Spleen (tissue), 7 donors: ENCODE data around the gene LIN37.

Experiments
- POLR2A ChIP-seq, 3 donors: fragments of 450-650 bp; IDR thresholded peaks; one replicate each; pipeline ENCODE4 v1.5.1; 2017; ENCODE audit warnings: antibody characterized with exemption in 3 of 3, mild to moderate bottlenecking in 1 of 3
- POLR2AphosphoS5 ChIP-seq, 3 donors: sonication (generic); formaldehyde crosslinking; IDR thresholded peaks; one replicate each; pipeline ENCODE4 v1.5.1; 2017; ENCODE audit warnings: antibody characterized with exemption in 3 of 3
- TF ChIP-seq, protein P1 (sequence below), 11 experiments: fragments of 200-600 bp in 7 of 11; fragments of 450-650 bp in 4 of 11; sonication (generic) in 4 of 11; IDR thresholded peaks in 8 of 11; conservative IDR thresholded peaks in 3 of 11; 1 replicate in 7 of 11; 2 replicates in 4 of 11; pipeline versions ENCODE4 v1.4.0 to v1.8.0; 2016 to 2021; ENCODE audit warnings: antibody characterized with exemption in 11 of 11, inconsistent platforms in 4 of 11, mild to moderate bottlenecking in 1 of 11
- donor health status: DM: no; HTN: no; CAD: no; lungs with moderate emphysema.
- donor health status: DM: no; HTN: no; CAD: no.
- donor health status: DM: no; HTN: no; CAD: no.

DNA sequence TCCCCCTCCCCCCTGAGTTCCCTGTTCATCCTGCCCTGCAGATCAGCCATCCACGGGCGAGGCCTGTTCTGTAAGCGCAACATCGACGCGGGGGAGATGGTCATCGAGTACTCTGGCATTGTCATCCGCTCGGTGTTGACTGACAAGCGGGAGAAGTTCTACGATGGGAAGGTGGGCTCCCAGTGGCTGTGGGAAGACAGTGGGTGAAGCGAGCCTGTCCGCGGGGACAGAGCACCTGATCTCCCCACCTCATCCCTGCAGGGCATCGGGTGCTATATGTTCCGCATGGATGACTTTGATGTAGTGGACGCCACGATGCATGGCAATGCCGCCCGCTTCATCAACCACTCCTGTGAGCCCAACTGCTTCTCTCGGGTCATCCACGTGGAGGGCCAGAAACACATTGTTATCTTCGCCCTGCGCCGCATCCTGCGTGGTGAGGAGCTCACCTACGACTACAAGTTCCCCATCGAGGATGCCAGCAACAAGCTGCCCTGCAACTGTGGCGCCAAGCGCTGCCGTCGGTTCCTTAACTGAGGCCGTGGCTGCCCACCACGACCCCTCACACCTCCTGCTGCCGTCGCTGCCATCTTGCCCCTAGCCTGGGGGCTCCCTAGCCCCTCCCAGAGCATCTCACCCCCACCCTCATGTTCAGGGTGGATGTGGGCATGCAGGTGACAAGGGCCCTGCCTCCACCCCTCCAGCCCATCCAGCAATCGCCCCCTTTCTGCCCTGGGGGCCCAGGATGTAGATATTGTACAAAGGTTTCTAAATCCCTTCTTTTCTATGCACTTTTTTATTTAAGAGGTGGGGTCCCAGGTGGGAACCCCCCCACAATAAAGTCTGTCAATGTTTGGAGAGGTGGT lies 10.1 kb upstream of the LIN37 start:
- TF ChIP-seq POLR2A (IDR thresholded peaks at IDR 0.05) = no peak
- TF ChIP-seq POLR2AphosphoS5 (IDR thresholded peaks at IDR 0.05) = peak in 1 of 3 donors; percentile 71
- TF ChIP-seq, protein P1, sequence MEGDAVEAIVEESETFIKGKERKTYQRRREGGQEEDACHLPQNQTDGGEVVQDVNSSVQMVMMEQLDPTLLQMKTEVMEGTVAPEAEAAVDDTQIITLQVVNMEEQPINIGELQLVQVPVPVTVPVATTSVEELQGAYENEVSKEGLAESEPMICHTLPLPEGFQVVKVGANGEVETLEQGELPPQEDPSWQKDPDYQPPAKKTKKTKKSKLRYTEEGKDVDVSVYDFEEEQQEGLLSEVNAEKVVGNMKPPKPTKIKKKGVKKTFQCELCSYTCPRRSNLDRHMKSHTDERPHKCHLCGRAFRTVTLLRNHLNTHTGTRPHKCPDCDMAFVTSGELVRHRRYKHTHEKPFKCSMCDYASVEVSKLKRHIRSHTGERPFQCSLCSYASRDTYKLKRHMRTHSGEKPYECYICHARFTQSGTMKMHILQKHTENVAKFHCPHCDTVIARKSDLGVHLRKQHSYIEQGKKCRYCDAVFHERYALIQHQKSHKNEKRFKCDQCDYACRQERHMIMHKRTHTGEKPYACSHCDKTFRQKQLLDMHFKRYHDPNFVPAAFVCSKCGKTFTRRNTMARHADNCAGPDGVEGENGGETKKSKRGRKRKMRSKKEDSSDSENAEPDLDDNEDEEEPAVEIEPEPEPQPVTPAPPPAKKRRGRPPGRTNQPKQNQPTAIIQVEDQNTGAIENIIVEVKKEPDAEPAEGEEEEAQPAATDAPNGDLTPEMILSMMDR (IDR thresholded peaks at IDR 0.05 in 8 of 11, conservative IDR thresholded peaks at IDR 0.05 in 3 of 11) = no peak
